Erythroblast (primary cell): ENCODE measurements around the gene EIF2AK3.

Experiments
- GATA1 ChIP-seq: IDR thresholded peaks from 2 replicates; pipeline ENCODE4 v1.6.1; 2011; ENCODE audit warnings: low read depth, mild to moderate bottlenecking, control low read depth, low read length, moderate library complexity
- POLR2A ChIP-seq: IDR thresholded peaks from 2 replicates; pipeline ENCODE4 v1.6.1; 2011; ENCODE audit warnings: mild to moderate bottlenecking, low read length

GRCh38 chr2:88556026-88556425 lies 71.2 kb downstream of the EIF2AK3 start:
- TF ChIP-seq POLR2A (no peak), GATA1 (no peak)
